Sigmoid colon (tissue), 7 donors: ENCODE results near the gene RIMS1. TPM values are rescaled to one million over a fixed set of nuclear protein-coding genes. Genes with fewer than 3 reads are reported as not detected.
"Not testable (repeated sequence)": the region's sequence is repeated elsewhere in the genome, so short reads cannot be mapped to it uniquely, and the experiment has no call there.

Experiments used
- DNase-seq: peaks from one replicate; pipeline ENCODE4 v3.0.0-alpha.2; 2019
- H3K27ac ChIP-seq, 4 donors: fragments of 200-600 bp; sonication (generic); one replicate each; pipeline ENCODE4 v1.5.1; 2016 to 2019; ENCODE audit warnings: mild to moderate bottlenecking in 1 of 4
- H3K27me3 ChIP-seq, 3 donors: fragments of 200-600 bp; sonication (generic); one replicate each; pipeline ENCODE4 v1.5.1; 2019; ENCODE audit warnings: mild to moderate bottlenecking in 1 of 3
- H3K36me3 ChIP-seq, 4 donors: fragments of 200-600 bp; sonication (generic); one replicate each; pipeline ENCODE4 v1.5.1; 2016 to 2019
- H3K4me1 ChIP-seq, 4 donors: fragments of 200-600 bp; sonication (generic); one replicate each; pipeline ENCODE4 v1.5.1; 2017 to 2019
- H3K4me3 ChIP-seq, 4 donors: fragments of 200-600 bp; sonication (generic); one replicate each; pipeline ENCODE4 v1.5.1; 2017 to 2019; ENCODE audit warnings: mild to moderate bottlenecking in 2 of 4, moderate library complexity in 1 of 4
- H3K9me3 ChIP-seq, 4 donors: fragments of 200-600 bp in 3 of 4; sonication (generic) in 3 of 4; one replicate each; pipeline versions ENCODE4 v1.5.1 to v1.6.1; 2013 to 2019
- CTCF ChIP-seq, 4 experiments: fragments of 450-650 bp in 3 of 4; fragments of 200-600 bp in 1 of 4; IDR thresholded peaks; one replicate each; pipeline ENCODE4 v1.5.1; 2016 to 2019; ENCODE audit warnings: antibody characterized with exemption in 4 of 4, mild to moderate bottlenecking in 3 of 4, moderate library complexity in 2 of 4
- EP300 ChIP-seq, 4 donors: sonication (generic); formaldehyde crosslinking; IDR thresholded peaks; one replicate each; pipeline ENCODE4 v1.6.1; 2017; ENCODE audit warnings: antibody characterized with exemption in 4 of 4
- POLR2A ChIP-seq, 2 donors: fragments of 450-650 bp; IDR thresholded peaks; one replicate each; pipeline ENCODE4 v1.6.1; 2016; ENCODE audit warnings: antibody characterized with exemption in 2 of 2, mild to moderate bottlenecking in 2 of 2, moderate library complexity in 2 of 2
- POLR2AphosphoS5 ChIP-seq, 4 donors: sonication (generic); formaldehyde crosslinking; IDR thresholded peaks; one replicate each; pipeline ENCODE4 v1.6.1; 2017; ENCODE audit warnings: antibody characterized with exemption in 4 of 4
- WGBS, 2 donors: extraction: QIAGEN DNeasy Blood & Tissue Kit; methylation state at CpG; one replicate each; pipeline ENCODE4 v1.1.7; 2013; 5-methylcytosine and 5-hydroxymethylcytosine counted together
- intact Hi-C: fragments of 100-400 bp; cut with DNase I; formaldehyde crosslinking; loops from one replicate; pipeline ENCODE4 v1.15.1; 2023
- polyA plus RNA-seq, 3 donors: library from polyadenylated mRNA; stranded (reverse); fragments of 200-250 nt; gene quantifications; one replicate each; pipeline ENCODE4 v1.2.3, GENCODE V29; 2013
- total RNA-seq, 4 donors: library from RNA; depleted of rRNA; stranded (reverse); fragments of >200 nt; gene quantifications; one replicate each; pipeline ENCODE4 v1.1.0, GENCODE V29; 2016
- donor health status: healthy with polysubstance abuse.
- donor health status: Bipolar disorder and iron deficiency.
- donor health status: healthy.

Gene RIMS1
- total and polyA plus RNA-seq, 7 donors: 0.77 to 7.1 (median 2.3) TPM; not detected in 2

GRCh38 chr6:71994705-71995271, 108.4 kb downstream of the RIMS1 start:
- Histone ChIP-seq H3K27me3 (no peaks in the 10 kb centered on the region), H3K9me3 (no peaks in the 10 kb centered on the region), H3K4me3 (no peak overlapping the region), H3K36me3 (no peaks in the 10 kb centered on the region), H3K4me1 (no peaks in the 10 kb centered on the region), H3K27ac (no peak overlapping the region)
- WGBS, 2 donors: 84 to 93% methylated on average over 1 of the region's 1 CpG
- TF ChIP-seq EP300 (IDR thresholded peaks at IDR 0.05): no peak
- no peak for TF ChIP-seq POLR2AphosphoS5 (IDR thresholded peaks at IDR 0.05)
- no peak for TF ChIP-seq POLR2A (IDR thresholded peaks at IDR 0.05)
- TF ChIP-seq CTCF (IDR thresholded peaks at IDR 0.05): no peak
- intact Hi-C loops: no loop called here
- no peak for DNase-seq

- whole genome bisulfite sequencing, 2 donors: 78 to 89% methylated on average over 1 of the region's 1 CpG
- Histone ChIP-seq H3K36me3 (no peaks in the 10 kb centered on the region), H3K4me3 (no peak overlapping the region), H3K4me1 (no peaks in the 10 kb centered on the region), H3K27me3 (no peaks in the 10 kb centered on the region), H3K27ac (no peak overlapping the region), H3K9me3 (no peaks in the 10 kb centered on the region)
- intact Hi-C loops: no loop called here
- DNase-seq: no peak
- no peak for TF ChIP-seq CTCF (IDR thresholded peaks at IDR 0.05)
- no peak for TF ChIP-seq EP300 (IDR thresholded peaks at IDR 0.05)
- TF ChIP-seq POLR2A (IDR thresholded peaks at IDR 0.05): no peak
- no peak for TF ChIP-seq POLR2AphosphoS5 (IDR thresholded peaks at IDR 0.05)
Observed at GRCh38 chr6:71997341-71997740, 111.0 kb downstream of the RIMS1 start.

- Histone ChIP-seq H3K4me1 (no peaks in the 10 kb centered on the region), H3K4me3 (no peak overlapping the region), H3K9me3 (peaks cover 0 to 8% (median 0%) of the 10 kb centered on the region in 4 donors), H3K27ac (no peak overlapping the region), H3K27me3 (no peaks in the 10 kb centered on the region), H3K36me3 (no peaks in the 10 kb centered on the region)
- DNase-seq: no peak
- TF ChIP-seq POLR2AphosphoS5 (IDR thresholded peaks at IDR 0.05): no peak
- no peak for TF ChIP-seq POLR2A (IDR thresholded peaks at IDR 0.05)
- TF ChIP-seq CTCF (IDR thresholded peaks at IDR 0.05): no peak
- no peak for TF ChIP-seq EP300 (IDR thresholded peaks at IDR 0.05)
- 83 to 87% methylated on average over 4 of the region's 4 CpGs for WGBS, 2 donors
- intact Hi-C loops: no loop called here
Observed at GRCh38 chr6:72002415-72002814, 116.1 kb downstream of the RIMS1 start.

GRCh38 chr6:72006591-72006990, 120.2 kb downstream of the RIMS1 start:
- H3K4me1 ChIP-seq, H3K9me3 ChIP-seq, intact Hi-C loops, H3K27ac ChIP-seq, H3K4me3 ChIP-seq, DNase-seq, H3K36me3 ChIP-seq, H3K27me3 ChIP-seq: not testable (repeated sequence)
- 92 to 93% methylated on average over 9 of the region's 9 CpGs for WGBS, 2 donors

- TF ChIP-seq CTCF (IDR thresholded peaks at IDR 0.05) (no peak), POLR2A (IDR thresholded peaks at IDR 0.05) (no peak), POLR2AphosphoS5 (IDR thresholded peaks at IDR 0.05) (no peak)
- no peaks in the 10 kb centered on the region for H3K4me1 ChIP-seq
- H3K9me3 ChIP-seq: no peaks in the 10 kb centered on the region
- no peaks in the 10 kb centered on the region for H3K27me3 ChIP-seq
- 17 to 28% methylated on average over 1 of the region's 1 CpG for WGBS, 2 donors
- intact Hi-C loops: no loop called here
- no peaks in the 10 kb centered on the region for H3K36me3 ChIP-seq
- DNase-seq: no peak
- no peak overlapping the region for H3K4me3 ChIP-seq
- H3K27ac ChIP-seq: no peak overlapping the region
Observed at GRCh38 chr6:72022830-72023229, 136.5 kb downstream of the RIMS1 start.
